ENCODE data around the gene HSPB1.
"Not testable (repeated sequence)": the region's sequence is repeated elsewhere in the genome, so short reads cannot be mapped to it uniquely, and the experiment has no call there.

Gene HSPB1

GRCh38 chr7:76334320-76334967, 32.0 kb downstream of the HSPB1 start:
- no peak for DNase-seq

- DNase-seq = not testable (repeated sequence)
Measured at GRCh38 chr7:76335417-76335816, 32.9 kb downstream of the HSPB1 start.

- DNase-seq = no peak
Measured at GRCh38 chr7:76336094-76336493, 33.6 kb downstream of the HSPB1 start.

- no peak for DNase-seq
Measured at GRCh38 chr7:76337147-76337546, 34.7 kb downstream of the HSPB1 start.

GRCh38 chr7:76338298-76339084, 36.0 kb downstream of the HSPB1 start:
- no peak for DNase-seq

- DNase-seq = no peak
Measured at GRCh38 chr7:76340617-76341131, 38.2 kb downstream of the HSPB1 start.

- no peak for DNase-seq
Measured at GRCh38 chr7:76342222-76342621, 39.7 kb downstream of the HSPB1 start.

GRCh38 chr7:76343294-76343930, 40.9 kb downstream of the HSPB1 start:
- DNase-seq = no peak

GRCh38 chr7:76343931-76344321, 41.5 kb downstream of the HSPB1 start:
- no peak for DNase-seq

GRCh38 chr7:76346097-76346496, 43.6 kb downstream of the HSPB1 start:
- DNase-seq = no peak

- no peak for DNase-seq
Measured at GRCh38 chr7:76346778-76347177, 44.3 kb downstream of the HSPB1 start.

GRCh38 chr7:76347710-76348109, 45.2 kb downstream of the HSPB1 start:
- DNase-seq = no peak

- no peak for DNase-seq
Measured at GRCh38 chr7:76349313-76349885, 46.9 kb downstream of the HSPB1 start.

GRCh38 chr7:76351372-76351771, 48.9 kb downstream of the HSPB1 start:
- no peak for DNase-seq

- no peak for DNase-seq
Measured at GRCh38 chr7:76352193-76352592, 49.7 kb downstream of the HSPB1 start.

- DNase-seq = no peak
Measured at GRCh38 chr7:76353744-76354143, 51.3 kb downstream of the HSPB1 start.

Data from NCI-H1417 (cell line).